GM12864 (cell line): ENCODE measurements around the gene LRRK2.

Experiments used
- DNase-seq: peaks from one replicate; pipeline ENCODE4 v3.0.0-alpha.2; 2011; ENCODE audit warnings: low read depth
- H3K4me3 ChIP-seq: 2 replicates; pipeline ENCODE4 v1.5.1; 2011; ENCODE audit warnings: mild to moderate bottlenecking, low read depth, low read length, control low read depth
- TF ChIP-seq, protein P1 (sequence below): IDR thresholded peaks from 2 replicates; pipeline ENCODE4 v1.5.1; 2011; ENCODE audit warnings: low read depth, mild to moderate bottlenecking, moderate library complexity, low read length, control low read depth, inconsistent platforms; ENCODE audit errors: missing control alignments

Gene LRRK2

DNA sequence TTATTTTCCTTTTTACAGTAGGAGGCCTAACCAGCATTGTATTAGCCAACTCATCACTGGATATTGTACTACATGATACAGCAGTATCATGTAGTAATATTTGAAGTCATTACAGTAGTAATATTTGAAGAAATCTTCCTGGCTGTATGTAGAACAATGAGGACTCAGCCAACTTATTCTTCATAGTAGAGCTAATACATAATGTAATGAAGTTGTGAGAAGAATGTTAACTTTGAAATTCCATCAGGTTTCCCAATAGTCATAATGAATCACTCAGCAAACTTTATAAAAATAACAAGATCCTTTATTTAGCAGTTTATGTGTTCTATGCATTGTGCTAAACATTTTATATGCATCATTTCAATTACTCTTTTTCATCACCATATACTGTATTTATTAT, 61.8 kb downstream of the LRRK2 start:
- H3K4me3 ChIP-seq: no peak overlapping the region
- TF ChIP-seq, protein P1, sequence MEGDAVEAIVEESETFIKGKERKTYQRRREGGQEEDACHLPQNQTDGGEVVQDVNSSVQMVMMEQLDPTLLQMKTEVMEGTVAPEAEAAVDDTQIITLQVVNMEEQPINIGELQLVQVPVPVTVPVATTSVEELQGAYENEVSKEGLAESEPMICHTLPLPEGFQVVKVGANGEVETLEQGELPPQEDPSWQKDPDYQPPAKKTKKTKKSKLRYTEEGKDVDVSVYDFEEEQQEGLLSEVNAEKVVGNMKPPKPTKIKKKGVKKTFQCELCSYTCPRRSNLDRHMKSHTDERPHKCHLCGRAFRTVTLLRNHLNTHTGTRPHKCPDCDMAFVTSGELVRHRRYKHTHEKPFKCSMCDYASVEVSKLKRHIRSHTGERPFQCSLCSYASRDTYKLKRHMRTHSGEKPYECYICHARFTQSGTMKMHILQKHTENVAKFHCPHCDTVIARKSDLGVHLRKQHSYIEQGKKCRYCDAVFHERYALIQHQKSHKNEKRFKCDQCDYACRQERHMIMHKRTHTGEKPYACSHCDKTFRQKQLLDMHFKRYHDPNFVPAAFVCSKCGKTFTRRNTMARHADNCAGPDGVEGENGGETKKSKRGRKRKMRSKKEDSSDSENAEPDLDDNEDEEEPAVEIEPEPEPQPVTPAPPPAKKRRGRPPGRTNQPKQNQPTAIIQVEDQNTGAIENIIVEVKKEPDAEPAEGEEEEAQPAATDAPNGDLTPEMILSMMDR: no peak
- no peak for DNase-seq

DNA sequence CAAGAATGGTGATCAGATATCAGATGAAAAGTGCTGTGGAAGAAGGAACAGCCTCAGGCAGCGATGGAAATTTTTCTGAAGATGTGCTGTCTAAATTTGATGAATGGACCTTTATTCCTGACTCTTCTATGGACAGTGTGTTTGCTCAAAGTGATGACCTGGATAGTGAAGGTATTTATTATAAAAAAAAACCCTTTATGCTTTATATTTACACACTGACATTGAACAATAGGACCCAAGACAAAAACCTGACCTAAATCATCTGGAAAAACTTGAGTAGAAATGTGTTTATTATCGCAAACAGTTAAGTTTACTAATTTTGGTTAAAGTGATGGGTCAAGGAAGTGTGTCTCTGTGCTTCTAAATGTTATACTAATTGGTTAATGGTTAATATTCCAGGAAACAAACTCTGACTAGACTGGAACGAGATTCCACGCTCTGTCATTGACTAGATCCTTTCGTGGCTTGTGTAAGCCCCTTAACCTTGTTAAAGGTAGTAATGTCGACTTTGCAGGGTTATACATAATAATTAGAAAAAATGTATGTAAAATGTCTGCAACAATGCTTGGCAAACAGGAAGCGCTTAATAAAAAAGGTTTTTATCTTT, 62.7 kb downstream of the LRRK2 start:
- no peak for DNase-seq
- H3K4me3 ChIP-seq: no peak overlapping the region
- TF ChIP-seq, protein P1: no peak

GRCh38 chr12:40292788-40293429, 68.1 kb downstream of the LRRK2 start:
- no peak overlapping the region for H3K4me3 ChIP-seq
- TF ChIP-seq, protein P1: no peak
- no peak for DNase-seq

DNA sequence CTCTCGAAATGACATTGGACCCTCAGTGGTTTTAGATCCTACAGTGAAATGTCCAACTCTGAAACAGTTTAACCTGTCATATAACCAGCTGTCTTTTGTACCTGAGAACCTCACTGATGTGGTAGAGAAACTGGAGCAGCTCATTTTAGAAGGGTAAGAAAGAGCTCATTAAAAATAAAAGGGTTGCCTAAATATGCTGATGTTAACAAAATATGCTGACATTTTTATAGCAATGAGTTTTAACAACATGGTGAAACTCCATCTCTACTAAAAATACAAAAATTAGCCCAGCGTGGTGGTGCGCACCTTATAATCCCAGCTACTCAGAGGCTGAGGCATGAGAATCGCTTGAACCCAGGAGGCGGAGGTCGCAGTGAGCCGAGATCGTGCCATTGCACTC, 73.5 kb downstream of the LRRK2 start:
- TF ChIP-seq, protein P1: no peak
- no peak for DNase-seq
- H3K4me3 ChIP-seq: no peak overlapping the region

- TF ChIP-seq, protein P1: no peak
- no peak overlapping the region for H3K4me3 ChIP-seq
- no peak for DNase-seq
Measured at GRCh38 chr12:40300490-40300889, 75.7 kb downstream of the LRRK2 start.

DNA sequence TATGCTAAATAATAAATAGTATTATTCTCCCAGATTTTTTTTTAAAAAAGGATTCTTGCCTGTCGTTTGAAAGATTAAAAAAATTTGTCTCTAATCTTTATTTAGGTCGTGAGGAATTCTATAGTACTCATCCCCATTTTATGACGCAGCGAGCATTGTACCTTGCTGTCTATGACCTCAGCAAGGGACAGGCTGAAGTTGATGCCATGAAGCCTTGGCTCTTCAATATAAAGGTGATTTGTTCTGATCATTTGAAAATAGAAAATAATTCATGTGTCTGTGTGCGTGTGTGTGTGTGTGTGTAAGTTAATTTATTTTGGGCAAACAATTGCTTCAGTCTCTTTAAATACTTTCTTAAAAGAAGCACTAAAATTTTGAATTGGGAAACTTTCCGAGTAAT, 84.2 kb downstream of the LRRK2 start:
- DNase-seq: no peak
- TF ChIP-seq, protein P1: no peak
- no peak overlapping the region for H3K4me3 ChIP-seq

- TF ChIP-seq, protein P1: no peak
- no peak for DNase-seq
- H3K4me3 ChIP-seq: no peak overlapping the region
Measured at GRCh38 chr12:40310211-40310610, 85.4 kb downstream of the LRRK2 start.
